ENCODE data around the gene COL4A3. TPM values are rescaled to one million over a fixed set of nuclear protein-coding genes. Genes with fewer than 3 reads are reported as not detected.

Gene COL4A3
- total RNA-seq, 1 donor from 2014 or later = 0.32 TPM

DNA sequence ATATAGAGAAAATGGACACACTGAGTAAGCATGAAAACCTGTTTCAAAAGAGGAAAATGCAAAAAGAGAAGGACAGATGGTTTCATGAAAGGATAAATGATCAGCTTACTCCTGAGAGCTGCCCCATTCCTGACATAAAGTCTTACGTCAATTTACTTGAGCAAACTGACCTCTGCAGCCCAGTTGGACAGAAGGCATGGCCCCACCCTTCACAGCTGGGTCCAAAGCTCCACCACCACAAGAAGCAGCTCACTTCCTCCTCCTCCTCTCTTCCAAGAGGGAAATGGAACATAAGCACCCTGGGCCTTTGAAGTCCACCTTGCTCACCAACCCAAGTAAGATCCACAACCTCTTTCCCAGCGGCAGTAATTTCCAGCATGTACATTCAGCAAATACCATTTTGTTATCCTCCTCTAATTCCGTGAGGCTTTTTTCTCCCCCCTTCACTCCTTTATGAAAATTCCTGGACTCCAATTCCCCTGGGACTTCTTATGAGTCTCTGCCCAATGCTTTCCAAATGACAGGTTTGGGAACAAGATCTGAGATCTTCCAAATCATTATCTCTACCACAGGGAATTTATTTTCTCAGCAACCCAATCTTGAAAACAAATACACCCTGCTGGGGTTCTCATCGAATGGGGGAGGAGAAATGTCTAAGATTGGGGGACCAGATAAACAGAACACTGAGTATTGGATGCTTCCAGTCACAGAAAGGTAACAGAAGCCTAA lies 10.5 kb upstream of the COL4A3 start:
- no peaks in the 10 kb centered on the region for H3K9me3 Mint-ChIP-seq (ENCODE audit: unreplicated experiment)
- peaks cover 8% of the 10 kb centered on the region for H3K27me3 Mint-ChIP-seq (ENCODE audit: unreplicated experiment)
- TF ChIP-seq, protein P1, sequence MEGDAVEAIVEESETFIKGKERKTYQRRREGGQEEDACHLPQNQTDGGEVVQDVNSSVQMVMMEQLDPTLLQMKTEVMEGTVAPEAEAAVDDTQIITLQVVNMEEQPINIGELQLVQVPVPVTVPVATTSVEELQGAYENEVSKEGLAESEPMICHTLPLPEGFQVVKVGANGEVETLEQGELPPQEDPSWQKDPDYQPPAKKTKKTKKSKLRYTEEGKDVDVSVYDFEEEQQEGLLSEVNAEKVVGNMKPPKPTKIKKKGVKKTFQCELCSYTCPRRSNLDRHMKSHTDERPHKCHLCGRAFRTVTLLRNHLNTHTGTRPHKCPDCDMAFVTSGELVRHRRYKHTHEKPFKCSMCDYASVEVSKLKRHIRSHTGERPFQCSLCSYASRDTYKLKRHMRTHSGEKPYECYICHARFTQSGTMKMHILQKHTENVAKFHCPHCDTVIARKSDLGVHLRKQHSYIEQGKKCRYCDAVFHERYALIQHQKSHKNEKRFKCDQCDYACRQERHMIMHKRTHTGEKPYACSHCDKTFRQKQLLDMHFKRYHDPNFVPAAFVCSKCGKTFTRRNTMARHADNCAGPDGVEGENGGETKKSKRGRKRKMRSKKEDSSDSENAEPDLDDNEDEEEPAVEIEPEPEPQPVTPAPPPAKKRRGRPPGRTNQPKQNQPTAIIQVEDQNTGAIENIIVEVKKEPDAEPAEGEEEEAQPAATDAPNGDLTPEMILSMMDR (IDR thresholded peaks at IDR 0.05) = no peak
- H3K27ac Mint-ChIP-seq (ENCODE audit: unreplicated experiment) = no peak overlapping the region
- H3K4me3 Mint-ChIP-seq (ENCODE audit: unreplicated experiment) = no peak overlapping the region
- H3K36me3 Mint-ChIP-seq (ENCODE audit: unreplicated experiment) = peaks cover 2% of the 10 kb centered on the region
- DNase-seq (ENCODE audit: extremely low spot score, unreplicated experiment) = no peak
- H3K4me1 Mint-ChIP-seq (ENCODE audit: unreplicated experiment) = no peaks in the 10 kb centered on the region

- no peaks in the 10 kb centered on the region for H3K4me1 Mint-ChIP-seq (ENCODE audit: unreplicated experiment)
- H3K9me3 Mint-ChIP-seq (ENCODE audit: unreplicated experiment) = no peaks in the 10 kb centered on the region
- no peak overlapping the region for H3K27ac Mint-ChIP-seq (ENCODE audit: unreplicated experiment)
- H3K36me3 Mint-ChIP-seq (ENCODE audit: unreplicated experiment) = no peaks in the 10 kb centered on the region
- DNase-seq (ENCODE audit: extremely low spot score, unreplicated experiment) = no peak
- TF ChIP-seq, protein P1 (IDR thresholded peaks at IDR 0.05) = no peak
- peaks cover 21% of the 10 kb centered on the region for H3K27me3 Mint-ChIP-seq (ENCODE audit: unreplicated experiment)
- H3K4me3 Mint-ChIP-seq (ENCODE audit: unreplicated experiment) = no peak overlapping the region
Observed at GRCh38 chr2:227154986-227155774, 9.2 kb upstream of the COL4A3 start.

GRCh38 chr2:227160164-227160563 lies 4.3 kb upstream of the COL4A3 start:
- H3K9me3 Mint-ChIP-seq (ENCODE audit: unreplicated experiment) = no peaks in the 10 kb centered on the region
- peaks cover 52% of the 10 kb centered on the region for H3K27me3 Mint-ChIP-seq (ENCODE audit: unreplicated experiment)

DNA sequence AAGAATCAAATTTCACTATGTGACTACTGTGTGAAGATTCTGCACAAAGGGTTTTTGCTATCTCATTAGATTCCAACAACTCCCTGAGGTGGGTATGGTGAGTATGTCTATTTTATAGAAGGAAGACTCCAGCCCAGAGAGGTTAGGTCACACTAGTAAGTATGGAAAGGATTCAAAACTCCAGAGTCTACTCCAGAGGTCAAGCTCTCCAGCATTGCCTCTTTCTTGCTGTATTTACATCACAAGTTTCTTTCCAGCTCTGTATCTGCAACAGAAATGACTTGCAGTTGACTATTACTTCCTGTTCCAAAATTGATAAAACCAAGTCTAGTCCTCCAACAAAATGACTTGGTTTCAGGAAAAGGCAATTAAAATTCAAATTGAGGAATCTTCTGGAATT lies 2.5 kb upstream of the COL4A3 start:
- Mint-ChIP-seq H3K4me3 (ENCODE audit: unreplicated experiment) (no peak overlapping the region), H3K36me3 (ENCODE audit: unreplicated experiment) (no peaks in the 10 kb centered on the region), H3K27ac (ENCODE audit: unreplicated experiment) (no peak overlapping the region), H3K27me3 (ENCODE audit: unreplicated experiment) (peaks cover 66% of the 10 kb centered on the region), H3K9me3 (ENCODE audit: unreplicated experiment) (peaks cover 5% of the 10 kb centered on the region), H3K4me1 (ENCODE audit: unreplicated experiment) (peaks cover 13% of the 10 kb centered on the region)
- TF ChIP-seq, protein P1 (IDR thresholded peaks at IDR 0.05) = no peak
- DNase-seq (ENCODE audit: extremely low spot score, unreplicated experiment) = no peak

More at GRCh38 chr2:227160164-227160563, 4.3 kb upstream of the COL4A3 start:
- Mint-ChIP-seq H3K4me1 (ENCODE audit: unreplicated experiment) (peaks cover 11% of the 10 kb centered on the region), H3K36me3 (ENCODE audit: unreplicated experiment) (no peaks in the 10 kb centered on the region), H3K27ac (ENCODE audit: unreplicated experiment) (no peak overlapping the region), H3K4me3 (ENCODE audit: unreplicated experiment) (no peak overlapping the region)
- DNase-seq (ENCODE audit: extremely low spot score, unreplicated experiment) = no peak
- TF ChIP-seq, protein P1 (IDR thresholded peaks at IDR 0.05) = no peak

DNA sequence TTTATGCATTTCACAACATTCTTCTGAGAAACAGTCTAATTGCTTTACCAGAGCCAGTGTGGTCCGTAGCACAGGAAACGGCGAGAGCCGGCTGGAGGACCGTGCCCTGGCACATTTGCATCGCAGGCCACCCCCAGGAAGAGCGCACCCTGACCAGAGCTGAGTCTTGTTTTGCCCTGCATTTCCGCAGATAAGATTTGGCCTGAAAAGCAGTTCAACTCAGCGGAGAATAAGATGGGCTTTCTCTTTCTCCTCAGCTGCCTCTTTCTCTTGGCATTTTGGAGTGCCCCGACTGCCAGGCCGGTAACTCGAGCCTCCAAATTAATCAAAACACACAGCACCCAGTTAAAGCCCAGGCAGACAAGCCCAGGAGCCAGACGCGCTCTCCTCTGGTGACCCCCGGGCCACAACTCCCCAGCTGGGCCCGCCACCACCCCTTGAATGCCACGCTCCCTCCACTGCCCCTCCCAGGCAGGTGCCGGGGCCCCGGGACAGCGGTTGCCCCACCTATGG lies 883 bp upstream of the COL4A3 start:
- Mint-ChIP-seq H3K27ac (ENCODE audit: unreplicated experiment) (no peak overlapping the region), H3K9me3 (ENCODE audit: unreplicated experiment) (peaks cover 11% of the 10 kb centered on the region), H3K36me3 (ENCODE audit: unreplicated experiment) (no peaks in the 10 kb centered on the region), H3K4me3 (ENCODE audit: unreplicated experiment) (peak overlapping the region; percentile 72), H3K27me3 (ENCODE audit: unreplicated experiment) (peaks cover 69% of the 10 kb centered on the region), H3K4me1 (ENCODE audit: unreplicated experiment) (peaks cover 13% of the 10 kb centered on the region)
- TF ChIP-seq, protein P1 (IDR thresholded peaks at IDR 0.05) = no peak
- DNase-seq (ENCODE audit: extremely low spot score, unreplicated experiment) = no peak

Measured in osteocyte (in vitro differentiated cells).